GM18498 (cell line): Measurements from ENCODE around the gene DNAH1.

Source experiments
- ATAC-seq: cut with Tn5 transposase; IDR thresholded peaks from one replicate; pipeline ENCODE4 v1.9.1; 2021; ENCODE audit warnings: mild to moderate bottlenecking, moderate library complexity; ENCODE audit not compliant: unreplicated experiment

Gene DNAH1

GRCh38 chr3:52432225-52432624 is 116.1 kb downstream of the DNAH1 start:
- ATAC-seq, result no peak

DNA sequence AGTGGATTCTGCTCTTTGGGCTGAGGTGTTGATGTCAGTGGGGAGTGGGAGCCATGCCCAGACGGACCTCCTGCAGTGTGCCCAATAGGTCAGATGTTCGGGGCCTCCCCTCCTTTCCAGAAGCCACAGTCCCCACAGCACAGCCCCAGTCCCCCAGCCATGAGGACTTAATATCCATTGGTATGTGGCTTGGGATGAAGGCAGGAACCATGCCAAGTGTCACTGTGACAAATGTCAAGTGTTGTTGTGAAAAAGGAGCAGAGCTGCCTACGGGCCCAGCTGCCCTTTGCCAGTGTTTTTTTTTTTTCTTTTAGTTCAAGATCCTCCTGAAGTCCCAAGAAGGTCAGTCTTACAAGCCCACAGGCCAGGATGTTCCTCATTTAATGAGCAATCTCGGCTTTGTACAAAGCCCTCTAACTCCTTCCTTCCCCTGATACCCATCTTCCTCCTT is 116.6 kb downstream of the DNAH1 start:
- no peak for ATAC-seq

GRCh38 chr3:52433328-52433995 is 117.3 kb downstream of the DNAH1 start:
- ATAC-seq, result no peak

DNA sequence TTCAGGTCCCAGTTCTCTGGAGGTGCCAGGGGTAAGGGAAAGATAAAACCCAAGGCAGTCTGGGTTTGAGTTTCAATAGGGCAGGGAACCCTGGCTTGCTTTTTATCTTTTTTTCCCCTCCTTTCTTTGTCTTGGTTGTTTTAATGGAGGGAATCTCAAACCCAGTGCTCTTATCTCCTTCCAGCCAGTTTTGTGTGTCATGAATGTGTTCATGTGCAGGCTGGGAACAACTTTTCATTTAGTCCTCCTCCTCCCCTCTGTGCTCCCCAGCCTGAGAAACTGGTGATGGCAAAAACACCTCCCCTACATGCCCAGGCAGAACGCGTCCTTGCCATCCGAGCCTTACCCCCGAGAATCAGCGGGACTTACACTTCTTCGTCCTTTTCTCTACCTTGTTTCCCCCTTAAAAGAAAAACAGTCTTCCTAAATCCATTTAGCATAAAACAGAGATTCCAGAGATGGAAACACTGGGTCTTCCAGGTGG is 117.9 kb downstream of the DNAH1 start:
- ATAC-seq, result no peak

- no peak for ATAC-seq
Measured at GRCh38 chr3:52434491-52435115, 118.5 kb downstream of the DNAH1 start.

GRCh38 chr3:52435246-52436101 is 119.4 kb downstream of the DNAH1 start:
- no peak for ATAC-seq

GRCh38 chr3:52436500-52437149 is 120.5 kb downstream of the DNAH1 start:
- no peak for ATAC-seq

GRCh38 chr3:52437326-52438103 is 121.4 kb downstream of the DNAH1 start:
- no peak for ATAC-seq

DNA sequence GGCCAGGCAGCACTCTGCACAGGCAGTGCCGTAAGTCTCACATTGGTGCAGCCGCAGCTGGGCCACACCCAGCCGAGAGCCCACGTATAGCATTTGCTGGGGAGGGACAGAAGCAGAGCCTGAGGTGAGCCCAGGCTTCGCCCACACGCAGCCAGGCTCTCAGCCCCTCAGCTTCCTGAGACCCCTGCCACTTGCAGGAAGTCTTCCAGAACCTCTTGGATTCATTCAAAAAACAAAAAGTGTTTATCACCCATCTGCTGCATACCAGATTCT is 121.9 kb downstream of the DNAH1 start:
- no peak for ATAC-seq

- ATAC-seq, result no peak
Measured at GRCh38 chr3:52438579-52439425, 122.7 kb downstream of the DNAH1 start.

DNA sequence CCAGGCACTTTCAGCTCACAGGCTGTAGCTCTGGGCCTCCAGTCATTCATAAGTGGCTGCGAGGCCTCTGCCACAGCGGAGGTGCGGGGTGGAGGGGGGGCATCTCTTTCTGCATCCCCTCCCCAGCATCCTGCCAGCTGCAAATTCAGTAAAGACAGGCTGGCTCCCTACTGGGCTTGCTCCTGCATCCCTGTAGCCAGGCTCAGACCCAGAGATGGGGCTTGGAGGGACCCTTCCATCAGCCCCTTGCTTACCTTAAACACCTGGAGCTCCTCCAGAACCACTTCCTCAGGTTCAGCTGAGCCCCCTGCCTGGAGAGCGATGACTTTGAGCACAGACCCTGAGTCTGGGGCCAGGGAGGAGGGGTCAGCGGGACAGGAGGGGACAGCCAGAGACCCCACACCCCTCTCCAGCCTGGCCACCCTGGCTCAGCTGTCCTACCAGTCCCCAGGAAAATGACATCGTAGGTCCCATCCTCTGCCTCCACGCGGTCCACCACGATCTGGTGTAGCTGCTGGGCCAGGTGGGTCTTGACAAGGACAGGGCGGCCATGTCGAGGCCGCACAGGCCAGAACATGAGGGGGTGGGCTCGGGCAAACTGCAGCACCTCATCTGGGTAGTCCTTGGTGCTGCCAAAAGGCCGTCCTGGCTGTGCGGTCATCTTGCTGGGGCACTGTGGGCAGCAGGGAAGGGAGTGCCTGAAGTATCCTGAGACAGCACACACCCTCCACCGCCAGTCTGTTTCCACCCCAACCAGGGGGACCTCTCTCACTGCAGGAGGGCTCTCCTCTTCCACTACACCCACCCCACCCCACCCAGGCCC is 123.5 kb downstream of the DNAH1 start:
- no peak for ATAC-seq

DNA sequence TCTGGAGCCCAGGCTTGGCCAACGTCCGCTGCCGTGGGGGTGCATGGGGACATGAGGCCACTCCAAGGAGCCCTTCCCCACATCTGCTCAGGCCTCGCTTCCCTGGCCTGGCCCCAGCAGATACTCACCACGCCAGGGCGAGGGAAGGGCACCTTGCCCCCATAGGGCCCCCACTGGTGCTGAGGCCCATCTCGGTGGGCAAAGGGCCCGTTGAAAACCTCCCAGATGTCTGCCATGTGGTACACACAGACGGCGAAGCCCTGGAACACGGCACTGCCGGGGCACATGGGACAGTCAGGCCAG is 124.1 kb downstream of the DNAH1 start:
- no peak for ATAC-seq

GRCh38 chr3:52440671-52441070 is 124.6 kb downstream of the DNAH1 start:
- ATAC-seq, result no peak

- no peak for ATAC-seq
Measured at GRCh38 chr3:52441091-52441771, 125.1 kb downstream of the DNAH1 start.

- no peak for ATAC-seq
Measured at GRCh38 chr3:52441772-52442332, 125.7 kb downstream of the DNAH1 start.

GRCh38 chr3:52442409-52443267 is 126.5 kb downstream of the DNAH1 start:
- ATAC-seq, result no peak

GRCh38 chr3:52443268-52443610 is 127.1 kb downstream of the DNAH1 start:
- ATAC-seq, result no peak
